Coronary artery (tissue), 2 donors: ENCODE data around the gene PIEZO2.

ENCODE experiments used
- DNase-seq: peaks from one replicate; pipeline ENCODE4 v3.0.0-alpha.2; 2017; ENCODE audit warnings: low spot score
- H3K27ac ChIP-seq, 2 donors: fragments of 200-600 bp; sonication (generic); one replicate each; pipeline ENCODE4 v1.5.1; 2016 to 2019
- H3K4me3 ChIP-seq: fragments of 200-600 bp; sonication (generic); 2 replicates; pipeline ENCODE4 v1.5.1; 2016; ENCODE audit warnings: mild to moderate bottlenecking, moderate library complexity
- TF ChIP-seq, protein P1 (sequence below): fragments of 200-600 bp; sonication (generic); IDR thresholded peaks from one replicate; pipeline ENCODE4 v1.5.1; 2019; ENCODE audit warnings: antibody characterized with exemption

Gene PIEZO2

DNA sequence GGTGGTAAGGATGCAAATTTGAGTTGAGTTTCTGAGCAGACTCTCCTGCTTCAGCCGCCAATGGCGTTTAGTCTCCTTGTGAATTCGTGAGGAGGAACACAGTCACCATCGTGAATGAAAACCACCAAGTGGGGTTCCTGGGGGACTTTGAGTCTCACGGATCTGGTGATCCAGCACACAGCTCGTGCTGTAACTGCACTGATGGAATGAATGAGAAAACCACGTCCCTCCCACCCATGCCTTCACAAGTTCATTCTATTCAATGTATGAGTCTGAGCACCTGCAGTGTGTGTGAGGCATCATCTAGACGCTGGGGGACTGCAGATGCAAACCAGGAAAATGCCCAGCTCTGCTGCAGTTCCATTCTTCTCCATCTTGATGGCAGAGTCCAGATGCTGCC lies 127.9 kb downstream of the PIEZO2 start:
- Histone ChIP-seq H3K27ac (no peak overlapping the region), H3K4me3 (no peak overlapping the region)
- DNase-seq: no peak
- TF ChIP-seq, protein P1, sequence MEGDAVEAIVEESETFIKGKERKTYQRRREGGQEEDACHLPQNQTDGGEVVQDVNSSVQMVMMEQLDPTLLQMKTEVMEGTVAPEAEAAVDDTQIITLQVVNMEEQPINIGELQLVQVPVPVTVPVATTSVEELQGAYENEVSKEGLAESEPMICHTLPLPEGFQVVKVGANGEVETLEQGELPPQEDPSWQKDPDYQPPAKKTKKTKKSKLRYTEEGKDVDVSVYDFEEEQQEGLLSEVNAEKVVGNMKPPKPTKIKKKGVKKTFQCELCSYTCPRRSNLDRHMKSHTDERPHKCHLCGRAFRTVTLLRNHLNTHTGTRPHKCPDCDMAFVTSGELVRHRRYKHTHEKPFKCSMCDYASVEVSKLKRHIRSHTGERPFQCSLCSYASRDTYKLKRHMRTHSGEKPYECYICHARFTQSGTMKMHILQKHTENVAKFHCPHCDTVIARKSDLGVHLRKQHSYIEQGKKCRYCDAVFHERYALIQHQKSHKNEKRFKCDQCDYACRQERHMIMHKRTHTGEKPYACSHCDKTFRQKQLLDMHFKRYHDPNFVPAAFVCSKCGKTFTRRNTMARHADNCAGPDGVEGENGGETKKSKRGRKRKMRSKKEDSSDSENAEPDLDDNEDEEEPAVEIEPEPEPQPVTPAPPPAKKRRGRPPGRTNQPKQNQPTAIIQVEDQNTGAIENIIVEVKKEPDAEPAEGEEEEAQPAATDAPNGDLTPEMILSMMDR: no peak

DNA sequence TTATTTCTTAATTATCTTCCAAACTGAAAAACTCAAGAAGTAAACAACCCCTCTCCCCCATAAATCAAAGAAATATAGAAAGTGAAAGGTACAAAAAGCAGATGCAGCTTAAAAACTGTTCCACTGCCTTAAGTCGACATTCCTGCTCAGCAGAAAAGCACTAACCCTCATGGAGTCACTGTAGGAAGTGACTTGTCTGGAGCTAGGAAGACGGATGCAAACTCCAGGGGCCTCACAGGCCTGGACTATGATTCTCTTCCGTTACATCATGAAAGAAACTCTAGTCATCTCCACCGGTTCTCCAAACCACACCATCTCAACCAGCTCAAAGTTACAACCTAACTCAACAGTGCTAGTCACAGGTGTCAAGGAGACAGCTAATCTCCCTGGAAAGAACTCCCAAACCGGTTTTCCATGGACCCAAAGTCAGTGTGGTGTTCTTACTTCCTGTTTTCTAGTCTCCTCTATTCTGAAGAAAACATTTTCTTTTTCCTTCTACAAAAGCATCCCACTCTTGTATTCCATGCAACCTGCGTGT lies 128.4 kb downstream of the PIEZO2 start:
- DNase-seq: no peak
- H3K27ac ChIP-seq: no peak overlapping the region
- no peak overlapping the region for H3K4me3 ChIP-seq
- TF ChIP-seq, protein P1: no peak

DNA sequence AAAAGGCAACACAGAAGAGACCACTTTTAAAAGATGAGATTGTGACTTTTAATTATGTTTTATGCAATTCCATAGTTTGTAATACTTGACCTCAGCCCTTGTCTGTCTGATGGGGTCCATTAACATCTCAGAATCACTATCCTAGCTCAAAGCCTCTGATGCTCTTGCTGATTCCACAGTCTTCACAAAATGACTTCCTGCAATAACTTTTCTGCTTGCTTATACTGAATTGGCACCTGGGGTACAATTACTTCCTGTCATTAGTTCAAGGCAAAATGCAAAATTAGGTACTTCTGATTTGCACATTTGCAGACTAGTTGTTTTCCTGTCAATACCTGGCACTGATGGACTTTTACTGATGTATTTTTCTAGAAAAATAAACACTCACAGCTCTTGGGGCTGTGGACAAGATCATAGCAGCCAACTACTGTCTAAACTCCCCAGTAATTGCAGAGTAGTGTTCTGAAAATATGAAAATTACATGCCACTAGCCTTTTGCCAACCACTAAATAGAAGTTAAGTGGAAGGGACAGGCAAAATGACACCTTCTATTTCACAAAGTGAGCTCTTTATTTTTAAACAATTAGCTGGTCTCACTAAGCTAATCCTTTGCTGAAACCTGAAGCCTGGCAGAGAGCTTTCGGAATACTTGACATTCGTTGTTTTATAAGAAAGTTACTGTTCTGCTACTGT lies 129.1 kb downstream of the PIEZO2 start:
- no peak for DNase-seq

DNA sequence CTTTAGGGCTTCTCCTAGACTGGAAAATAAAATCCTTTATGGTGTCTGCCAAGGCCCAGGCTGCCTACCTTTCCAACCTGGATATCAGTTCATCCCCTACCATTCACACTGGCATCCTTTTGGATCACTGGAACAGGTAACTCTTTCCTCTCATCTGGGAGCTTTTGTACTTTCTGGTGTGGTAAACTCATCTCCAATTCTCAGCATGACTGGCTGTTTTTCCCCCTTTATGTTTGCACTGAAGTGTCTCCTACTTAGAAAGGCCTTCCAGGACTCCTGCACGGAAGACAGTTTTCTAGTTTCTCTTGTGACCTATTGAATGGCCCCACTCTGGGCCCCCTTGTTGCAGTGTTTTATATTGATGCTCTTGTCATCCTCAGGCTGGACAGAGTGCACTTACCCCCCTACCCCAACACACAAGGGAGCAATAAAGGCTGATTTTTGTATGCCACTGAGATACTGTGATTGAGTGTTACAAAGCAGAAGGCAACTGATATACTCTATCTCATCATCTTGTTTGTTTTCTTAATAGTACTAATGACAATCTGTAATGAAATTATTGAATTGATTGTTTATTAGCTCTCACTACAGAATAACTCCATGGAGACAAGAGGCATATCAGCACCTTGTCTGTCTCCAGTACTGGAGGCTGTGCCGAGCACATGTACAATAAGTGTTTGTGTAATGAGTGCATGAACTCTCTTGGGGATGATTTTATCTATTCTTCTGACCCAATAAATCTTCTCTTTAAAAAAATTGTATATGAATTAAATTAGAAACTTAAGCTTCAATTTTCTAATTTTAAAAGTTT lies 129.9 kb downstream of the PIEZO2 start:
- TF ChIP-seq, protein P1: no peak
- no peak for DNase-seq
- no peak overlapping the region for H3K27ac ChIP-seq

More for the DNA sequence above, 129.1 kb downstream of the PIEZO2 start:
- TF ChIP-seq, protein P1: no peak
- H3K27ac ChIP-seq: no peak overlapping the region
- no peak overlapping the region for H3K4me3 ChIP-seq

DNA sequence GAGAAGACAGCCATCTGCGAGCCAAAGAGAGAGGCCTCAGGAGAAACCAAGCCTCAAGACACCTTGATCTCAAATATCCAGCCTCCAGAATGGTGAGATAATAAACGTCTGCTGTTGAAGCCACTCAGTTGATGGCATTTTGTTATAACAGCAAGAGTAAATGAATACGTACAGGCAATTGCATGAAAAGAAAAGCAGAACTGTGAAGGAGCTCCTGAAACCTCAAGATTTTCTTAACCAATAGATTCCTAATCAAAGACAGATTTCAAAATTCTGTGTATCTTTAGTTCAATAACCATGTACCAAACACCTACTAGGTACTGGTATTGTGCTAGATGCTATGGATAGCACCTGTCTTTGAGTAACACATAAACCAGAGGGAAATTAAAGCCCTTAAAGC lies 139.5 kb downstream of the PIEZO2 start:
- no peak overlapping the region for H3K4me3 ChIP-seq
- TF ChIP-seq, protein P1: no peak
- no peak overlapping the region for H3K27ac ChIP-seq
- no peak for DNase-seq

More for the DNA sequence above, 129.9 kb downstream of the PIEZO2 start:
- no peak overlapping the region for H3K4me3 ChIP-seq

DNA sequence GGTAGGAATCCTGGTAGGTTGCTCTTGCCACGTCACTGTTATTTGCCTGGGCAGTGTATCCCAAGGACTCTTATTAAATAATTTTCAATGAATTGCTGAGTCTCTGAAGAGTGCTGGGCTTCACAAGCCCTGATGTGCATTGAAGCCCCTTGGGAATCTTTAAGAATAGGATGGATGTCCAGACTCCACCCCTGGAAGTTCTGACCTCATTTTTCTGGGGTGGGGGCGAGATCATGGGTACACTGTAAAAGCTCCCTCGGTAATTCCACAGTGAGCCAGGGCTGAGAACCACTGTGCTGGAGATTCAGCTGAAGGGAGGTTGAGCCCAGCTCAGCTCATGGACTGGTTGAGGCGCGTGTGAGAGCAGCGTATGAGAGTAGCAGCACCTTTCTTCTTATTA lies 140.2 kb downstream of the PIEZO2 start:
- TF ChIP-seq, protein P1: no peak
- no peak overlapping the region for H3K4me3 ChIP-seq
- no peak for DNase-seq
- no peak overlapping the region for H3K27ac ChIP-seq
